Measurements from ENCODE around the gene DGKI.

Gene DGKI

GRCh38 chr7:137485818-137486217 is 361.0 kb downstream of the DGKI start:
- no peak for TF ChIP-seq NFRKB (IDR thresholded peaks at IDR 0.05)
- no peak for TF ChIP-seq CTBP1 (IDR thresholded peaks at IDR 0.05; ENCODE audit: borderline replicate concordance)
- ChIA-PET CTCF (no interaction called here), POLR2A (no interaction called here)
- DNase-seq (ENCODE audit: extremely low spot score), result no peak

- POLR2A ChIA-PET, result no interaction called here
These were observed 362.4 kb downstream of the DGKI start for GRCh38 chr7:137484326-137484725.

GRCh38 chr7:137482466-137482865 is 364.3 kb downstream of the DGKI start:
- POLR2A ChIA-PET, result no interaction called here
- TF ChIP-seq ELF4 (IDR thresholded peaks at IDR 0.05), result no peak

More at GRCh38 chr7:137484326-137484725, 362.4 kb downstream of the DGKI start:
- no peak for DNase-seq (ENCODE audit: extremely low spot score)
- CTCF ChIA-PET, result no interaction called here
- TF ChIP-seq LEF1 (IDR thresholded peaks at IDR 0.05; ENCODE audit: borderline replicate concordance) (no peak), FOXM1 (IDR thresholded peaks at IDR 0.05; ENCODE audit: borderline replicate concordance) (no peak), CTBP1 (IDR thresholded peaks at IDR 0.05; ENCODE audit: borderline replicate concordance) (no peak), NFRKB (IDR thresholded peaks at IDR 0.05) (no peak), SUZ12 (IDR thresholded peaks at IDR 0.05) (no peak), TARDBP (IDR thresholded peaks at IDR 0.05) (no peak), FOXK2 (IDR thresholded peaks at IDR 0.05) (no peak)

GRCh38 chr7:137480824-137481365 is 365.9 kb downstream of the DGKI start:
- DNase-seq (ENCODE audit: extremely low spot score), result no peak
- CTCF ChIA-PET, result no interaction called here
- TF ChIP-seq L3MBTL2 (conservative IDR thresholded peaks at IDR 0.05) (no peak), FOXK2 (IDR thresholded peaks at IDR 0.05) (no peak), SUZ12 (IDR thresholded peaks at IDR 0.05) (no peak), ZNF384 (IDR thresholded peaks at IDR 0.05) (no peak), NFRKB (IDR thresholded peaks at IDR 0.05) (no peak), ELF4 (IDR thresholded peaks at IDR 0.05) (no peak), LEF1 (IDR thresholded peaks at IDR 0.05; ENCODE audit: borderline replicate concordance) (no peak), TARDBP (IDR thresholded peaks at IDR 0.05) (no peak), ARNT (IDR thresholded peaks at IDR 0.05) (no peak), SP1 (IDR thresholded peaks at IDR 0.05) (no peak), HDGF (IDR thresholded peaks at IDR 0.05; ENCODE audit: borderline replicate concordance) (no peak), CTBP1 (IDR thresholded peaks at IDR 0.05; ENCODE audit: borderline replicate concordance) (no peak), FOXA1 (IDR thresholded peaks at IDR 0.05) (no peak), BHLHE40 (IDR thresholded peaks at IDR 0.05; ENCODE audit: borderline replicate concordance) (no peak)
- POLR2A ChIA-PET, result no interaction called here

More at GRCh38 chr7:137482466-137482865, 364.3 kb downstream of the DGKI start:
- CTCF ChIA-PET, result no interaction called here
- DNase-seq (ENCODE audit: extremely low spot score), result no peak

- no peak for TF ChIP-seq FOXK2 (IDR thresholded peaks at IDR 0.05)
- TF ChIP-seq CTBP1 (IDR thresholded peaks at IDR 0.05; ENCODE audit: borderline replicate concordance), result no peak
- no peak for TF ChIP-seq NFRKB (IDR thresholded peaks at IDR 0.05)
- TF ChIP-seq BHLHE40 (IDR thresholded peaks at IDR 0.05; ENCODE audit: borderline replicate concordance), result no peak
- no peak for TF ChIP-seq FOXA1 (IDR thresholded peaks at IDR 0.05)
- TF ChIP-seq SUZ12 (IDR thresholded peaks at IDR 0.05), result no peak
- no peak for TF ChIP-seq ARNT (IDR thresholded peaks at IDR 0.05)
- TF ChIP-seq FOXM1 (IDR thresholded peaks at IDR 0.05; ENCODE audit: borderline replicate concordance), result no peak
- TF ChIP-seq PKNOX1 (IDR thresholded peaks at IDR 0.05), result no peak
- no peak for TF ChIP-seq ZNF384 (IDR thresholded peaks at IDR 0.05)
- no peak for TF ChIP-seq TARDBP (IDR thresholded peaks at IDR 0.05)
- CTCF ChIA-PET, result no interaction called here
- POLR2A ChIA-PET, result no interaction called here
- DNase-seq (ENCODE audit: extremely low spot score), result no peak
These were observed 366.4 kb downstream of the DGKI start for GRCh38 chr7:137480401-137480800.

- POLR2A ChIA-PET, result no interaction called here
- TF ChIP-seq L3MBTL2 (conservative IDR thresholded peaks at IDR 0.05), result no peak
- TF ChIP-seq BHLHE40 (IDR thresholded peaks at IDR 0.05; ENCODE audit: borderline replicate concordance), result no peak
- TF ChIP-seq ELF4 (IDR thresholded peaks at IDR 0.05), result no peak
- TF ChIP-seq SUZ12 (IDR thresholded peaks at IDR 0.05), result no peak
- TF ChIP-seq FOXA1 (IDR thresholded peaks at IDR 0.05), result no peak
- TF ChIP-seq TARDBP (IDR thresholded peaks at IDR 0.05), result no peak
- no peak for DNase-seq (ENCODE audit: extremely low spot score)
- CTCF ChIA-PET, result interaction anchor here (0.8 kb wide), 1 partner anchor 150 kb away, joined by 3 read pairs; no protein-coding TSS in a partner anchor
These were observed 369.8 kb downstream of the DGKI start for GRCh38 chr7:137476937-137477336.

- DNase-seq (ENCODE audit: extremely low spot score), result no peak
- ChIA-PET CTCF (no interaction called here), POLR2A (no interaction called here)
- TF ChIP-seq FOXK2 (IDR thresholded peaks at IDR 0.05) (no peak), SUZ12 (IDR thresholded peaks at IDR 0.05) (no peak), SP1 (IDR thresholded peaks at IDR 0.05) (no peak), HDGF (IDR thresholded peaks at IDR 0.05; ENCODE audit: borderline replicate concordance) (no peak), ARNT (IDR thresholded peaks at IDR 0.05) (no peak), NFRKB (IDR thresholded peaks at IDR 0.05) (no peak), FOXM1 (IDR thresholded peaks at IDR 0.05; ENCODE audit: borderline replicate concordance) (no peak), PKNOX1 (IDR thresholded peaks at IDR 0.05) (no peak), ELF4 (IDR thresholded peaks at IDR 0.05) (no peak), ZNF384 (IDR thresholded peaks at IDR 0.05) (no peak), LEF1 (IDR thresholded peaks at IDR 0.05; ENCODE audit: borderline replicate concordance) (no peak), BHLHE40 (IDR thresholded peaks at IDR 0.05; ENCODE audit: borderline replicate concordance) (no peak), FOXA1 (IDR thresholded peaks at IDR 0.05) (no peak), CTBP1 (IDR thresholded peaks at IDR 0.05; ENCODE audit: borderline replicate concordance) (no peak), L3MBTL2 (conservative IDR thresholded peaks at IDR 0.05) (no peak), TARDBP (IDR thresholded peaks at IDR 0.05) (no peak)
These were observed 370.8 kb downstream of the DGKI start for GRCh38 chr7:137475966-137476365.
